Measurements from ENCODE around the gene GPX1. TPM values are rescaled to one million over a fixed set of nuclear protein-coding genes. Genes with fewer than 3 reads are reported as not detected.

GPX1 gene
- total and polyA plus RNA-seq, 4 donors: 87.0 to 412 (median 219) TPM

DNA sequence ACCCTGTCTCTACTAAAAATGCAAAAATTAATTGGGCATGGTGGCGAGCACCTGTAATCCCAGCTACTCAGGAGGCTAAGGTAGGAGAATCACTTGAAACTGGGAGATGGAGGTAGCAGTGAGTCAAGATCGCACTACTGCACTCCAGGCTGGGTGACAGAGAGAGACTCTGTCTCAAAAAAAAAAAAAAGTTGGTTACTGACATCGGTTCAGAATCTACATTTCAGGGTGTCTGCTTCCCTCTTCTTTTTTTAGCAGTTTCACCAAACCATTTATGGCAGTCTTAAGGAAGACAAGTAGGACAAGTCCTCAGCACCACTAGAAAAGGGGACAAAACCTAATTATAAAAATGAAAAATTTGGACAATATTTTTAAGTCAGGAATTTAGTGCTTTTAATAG lies 15.0 kb downstream of the GPX1 start:
- TF ChIP-seq HNF4G (IDR thresholded peaks at IDR 0.05) (no peak), HNF4A (conservative IDR thresholded peaks at IDR 0.05) (no peak), YY1 (IDR thresholded peaks at IDR 0.05) (no peak), NR2F2 (IDR thresholded peaks at IDR 0.05) (no peak), RXRA (IDR thresholded peaks at IDR 0.05) (no peak), FOXA2 (IDR thresholded peaks at IDR 0.05) (no peak), TAF1 (conservative IDR thresholded peaks at IDR 0.05) (no peak), SP1 (IDR thresholded peaks at IDR 0.05) (no peak), EGR1 (IDR thresholded peaks at IDR 0.05; ENCODE audit: low read depth in 2 of 2) (no peak)
- TF ChIP-seq, protein P1, sequence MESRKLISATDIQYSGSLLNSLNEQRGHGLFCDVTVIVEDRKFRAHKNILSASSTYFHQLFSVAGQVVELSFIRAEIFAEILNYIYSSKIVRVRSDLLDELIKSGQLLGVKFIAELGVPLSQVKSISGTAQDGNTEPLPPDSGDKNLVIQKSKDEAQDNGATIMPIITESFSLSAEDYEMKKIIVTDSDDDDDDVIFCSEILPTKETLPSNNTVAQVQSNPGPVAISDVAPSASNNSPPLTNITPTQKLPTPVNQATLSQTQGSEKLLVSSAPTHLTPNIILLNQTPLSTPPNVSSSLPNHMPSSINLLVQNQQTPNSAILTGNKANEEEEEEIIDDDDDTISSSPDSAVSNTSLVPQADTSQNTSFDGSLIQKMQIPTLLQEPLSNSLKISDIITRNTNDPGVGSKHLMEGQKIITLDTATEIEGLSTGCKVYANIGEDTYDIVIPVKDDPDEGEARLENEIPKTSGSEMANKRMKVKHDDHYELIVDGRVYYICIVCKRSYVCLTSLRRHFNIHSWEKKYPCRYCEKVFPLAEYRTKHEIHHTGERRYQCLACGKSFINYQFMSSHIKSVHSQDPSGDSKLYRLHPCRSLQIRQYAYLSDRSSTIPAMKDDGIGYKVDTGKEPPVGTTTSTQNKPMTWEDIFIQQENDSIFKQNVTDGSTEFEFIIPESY (IDR thresholded peaks at IDR 0.05): no peak
- TF ChIP-seq, protein P2, sequence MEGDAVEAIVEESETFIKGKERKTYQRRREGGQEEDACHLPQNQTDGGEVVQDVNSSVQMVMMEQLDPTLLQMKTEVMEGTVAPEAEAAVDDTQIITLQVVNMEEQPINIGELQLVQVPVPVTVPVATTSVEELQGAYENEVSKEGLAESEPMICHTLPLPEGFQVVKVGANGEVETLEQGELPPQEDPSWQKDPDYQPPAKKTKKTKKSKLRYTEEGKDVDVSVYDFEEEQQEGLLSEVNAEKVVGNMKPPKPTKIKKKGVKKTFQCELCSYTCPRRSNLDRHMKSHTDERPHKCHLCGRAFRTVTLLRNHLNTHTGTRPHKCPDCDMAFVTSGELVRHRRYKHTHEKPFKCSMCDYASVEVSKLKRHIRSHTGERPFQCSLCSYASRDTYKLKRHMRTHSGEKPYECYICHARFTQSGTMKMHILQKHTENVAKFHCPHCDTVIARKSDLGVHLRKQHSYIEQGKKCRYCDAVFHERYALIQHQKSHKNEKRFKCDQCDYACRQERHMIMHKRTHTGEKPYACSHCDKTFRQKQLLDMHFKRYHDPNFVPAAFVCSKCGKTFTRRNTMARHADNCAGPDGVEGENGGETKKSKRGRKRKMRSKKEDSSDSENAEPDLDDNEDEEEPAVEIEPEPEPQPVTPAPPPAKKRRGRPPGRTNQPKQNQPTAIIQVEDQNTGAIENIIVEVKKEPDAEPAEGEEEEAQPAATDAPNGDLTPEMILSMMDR (IDR thresholded peaks at IDR 0.05; ENCODE audit: low read depth, low read length, missing input control): no peak
- TF ChIP-seq, protein P3, sequence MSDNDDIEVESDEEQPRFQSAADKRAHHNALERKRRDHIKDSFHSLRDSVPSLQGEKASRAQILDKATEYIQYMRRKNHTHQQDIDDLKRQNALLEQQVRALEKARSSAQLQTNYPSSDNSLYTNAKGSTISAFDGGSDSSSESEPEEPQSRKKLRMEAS (IDR thresholded peaks at IDR 0.05): no peak
- Histone ChIP-seq H3K9ac (ENCODE audit: low read depth in 1 of 2, low read length in 2 of 2) (no peak overlapping the region), H3K27me3 (ENCODE audit: control insufficient read depth in 4 of 4, insufficient read depth in 4 of 4, low read length in 3 of 4) (no peaks in the 10 kb centered on the region), H3K4me3 (ENCODE audit: low read depth in 1 of 3, low read length in 3 of 3) (no peak overlapping the region), H3K9me3 (ENCODE audit: control insufficient read depth in 4 of 4, low read length in 3 of 4) (no peaks in the 10 kb centered on the region), H3K27ac (ENCODE audit: low read depth in 1 of 2, low read length in 2 of 2) (peak overlapping the region in 1 of 2 donors; percentile 12), H3K36me3 (ENCODE audit: control insufficient read depth in 4 of 4, insufficient read depth in 3 of 4, low read depth in 1 of 4, low read length in 3 of 4) (no peaks in the 10 kb centered on the region), H3K4me1 (ENCODE audit: control insufficient read depth in 4 of 4, insufficient read depth in 4 of 4, low read length in 3 of 4) (peaks cover 0 to 18% (median 9%) of the 10 kb centered on the region in 4 donors)
- WGBS: 89% methylated on average over 3 of the region's 3 CpGs
- DNase-seq (ENCODE audit: low spot score): no peak

DNA sequence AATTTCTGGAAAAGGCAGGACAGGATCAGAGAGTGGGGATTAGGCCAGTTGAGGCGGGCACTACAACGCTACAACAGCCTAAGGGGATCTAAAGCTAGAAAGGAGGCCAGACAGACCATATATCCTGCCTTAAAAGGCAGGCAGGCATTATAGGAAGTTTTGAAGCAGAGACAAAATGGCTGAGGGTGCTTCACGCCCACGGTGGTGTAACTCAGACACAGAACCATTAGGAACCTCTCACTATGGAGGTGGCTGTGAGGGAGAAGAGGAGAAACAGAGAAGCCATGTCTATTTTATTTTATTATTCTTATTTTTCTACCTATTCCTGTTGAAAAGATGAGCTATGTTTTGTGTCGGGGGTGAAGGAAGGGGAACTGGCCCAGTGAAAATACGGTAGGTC lies 16.2 kb downstream of the GPX1 start:
- no peaks in the 10 kb centered on the region for H3K27me3 ChIP-seq (ENCODE audit: control insufficient read depth in 4 of 4, insufficient read depth in 4 of 4, low read length in 3 of 4)
- H3K9me3 ChIP-seq (ENCODE audit: control insufficient read depth in 4 of 4, low read length in 3 of 4): no peaks in the 10 kb centered on the region
- H3K4me3 ChIP-seq (ENCODE audit: low read depth in 1 of 3, low read length in 3 of 3): no peak overlapping the region
- H3K27ac ChIP-seq (ENCODE audit: low read depth in 1 of 2, low read length in 2 of 2): peak overlapping the region in 1 of 2 donors; percentile 20
- no peak overlapping the region for H3K9ac ChIP-seq (ENCODE audit: low read depth in 1 of 2, low read length in 2 of 2)
- no peaks in the 10 kb centered on the region for H3K36me3 ChIP-seq (ENCODE audit: control insufficient read depth in 4 of 4, insufficient read depth in 3 of 4, low read depth in 1 of 4, low read length in 3 of 4)
- TF ChIP-seq SP1 (IDR thresholded peaks at IDR 0.05): no peak
- TF ChIP-seq FOXA1 (IDR thresholded peaks at IDR 0.05): no peak
- TF ChIP-seq, protein P2 (IDR thresholded peaks at IDR 0.05; ENCODE audit: low read depth, low read length, missing input control): no peak
- no peak for TF ChIP-seq RXRA (IDR thresholded peaks at IDR 0.05)
- TF ChIP-seq HNF4A (conservative IDR thresholded peaks at IDR 0.05): no peak
- TF ChIP-seq YY1 (IDR thresholded peaks at IDR 0.05): no peak
- no peak for DNase-seq (ENCODE audit: low spot score)
- H3K4me1 ChIP-seq (ENCODE audit: control insufficient read depth in 4 of 4, insufficient read depth in 4 of 4, low read length in 3 of 4): peaks cover 0 to 18% (median 9%) of the 10 kb centered on the region in 4 donors
- WGBS: 94% methylated on average over 6 of the region's 6 CpGs
